Measurements from ENCODE around the gene AHNAK.

Gene AHNAK

GRCh38 chr11:62553080-62553838 lies 6.7 kb upstream of the AHNAK start (continued):
- TF ChIP-seq ZNF549 (tag by site-specific recombination; IDR thresholded peaks at IDR 0.05) (no peak), FEZF1 (tag by site-specific recombination; IDR thresholded peaks at IDR 0.05) (no peak), YY2 (tag by site-specific recombination; IDR thresholded peaks at IDR 0.05) (no peak), GLIS2 (tag by site-specific recombination; IDR thresholded peaks at IDR 0.05) (no peak), ZNF398 (tag by site-specific recombination; IDR thresholded peaks at IDR 0.05) (peak; percentile 76), ZNF701 (tag by site-specific recombination; IDR thresholded peaks at IDR 0.05) (no peak), MYNN (tag by site-specific recombination; IDR thresholded peaks at IDR 0.05; ENCODE audit: borderline replicate concordance) (no peak), ZNF677 (tag by site-specific recombination; IDR thresholded peaks at IDR 0.05) (no peak), SP7 (tag by site-specific recombination; IDR thresholded peaks at IDR 0.05) (no peak; the same call in 1 of the 2 replicates), HOXA7 (CRISPR knock-in tag; IDR thresholded peaks at IDR 0.05; ENCODE audit: borderline replicate concordance) (no peak), ZNF10 (tag by site-specific recombination; IDR thresholded peaks at IDR 0.05) (peak; percentile 94), ZBTB44 (tag by site-specific recombination; IDR thresholded peaks at IDR 0.05) (no peak), ZNF513 (tag by site-specific recombination; IDR thresholded peaks at IDR 0.05) (no peak), ZNF175 (tag by site-specific recombination; IDR thresholded peaks at IDR 0.05) (no peak), PRDM10 (tag by site-specific recombination; IDR thresholded peaks at IDR 0.05) (peak; percentile 56), ZNF639 (tag by site-specific recombination; IDR thresholded peaks at IDR 0.05) (no peak), KLF16 (tag by site-specific recombination; IDR thresholded peaks at IDR 0.05) (no peak), ZNF221 (tag by site-specific recombination; IDR thresholded peaks at IDR 0.05; ENCODE audit: borderline replicate concordance) (no peak), ZNF692 (tag by site-specific recombination; IDR thresholded peaks at IDR 0.05) (0 out of 2 replicates have a peak, but pooled peaks have one; percentile 43), CTCF (tag by site-specific recombination; IDR thresholded peaks at IDR 0.05) (no peak), ZNF266 (tag by site-specific recombination; IDR thresholded peaks at IDR 0.05; ENCODE audit: low read depth) (no peak), ZNF626 (tag by site-specific recombination; IDR thresholded peaks at IDR 0.05) (no peak), ZNF558 (tag by site-specific recombination; IDR thresholded peaks at IDR 0.05) (no peak), GFI1B (tag by site-specific recombination; IDR thresholded peaks at IDR 0.05) (no peak), ZBTB6 (tag by site-specific recombination; IDR thresholded peaks at IDR 0.05) (no peak)

Measured in HEK293 (cell line).